PC-3 (cell line): Measurements from ENCODE around the gene SPRY4. TPM values are rescaled to one million over a fixed set of nuclear protein-coding genes. Genes with fewer than 3 reads are reported as not detected.

Experiments
- ATAC-seq: fragments of 200-7000 bp; cut with Tn5 transposase; 2 replicates; pipeline ENCODE4 v1.9.1; 2020; ENCODE audit warnings: mild to moderate bottlenecking, moderate library complexity
- Bru-seq: library from RNA; stranded (reverse); fragments of 400-500 nt; gene quantifications from one replicate; lab custom pipeline; 2021; lab: Mats Ljungman, UMichigan
- BruChase-seq, 2 experiments: library from RNA; stranded (reverse); fragments of 400-500 nt; gene quantifications; one replicate each; lab custom pipeline; 2021; lab: Mats Ljungman, UMichigan
- BruUV-seq: library from RNA; stranded (reverse); fragments of 400-500 nt; replicated peaks from 2 replicates; lab custom pipeline; 2021; lab: Mats Ljungman, UMichigan
- CTCF ChIA-PET: fragments of 300-600 bp; sonication (Branson Sonifier 250); formaldehyde crosslinking; loops from one replicate; lab custom pipeline; 2022; ENCODE audit warnings: antibody characterized with exemption; lab: Charles Lee
- POLR2A ChIA-PET: fragments of 300-600 bp; sonication (Branson Sonifier 250); formaldehyde crosslinking; loops from one replicate; lab custom pipeline; 2022; ENCODE audit warnings: antibody characterized with exemption; ENCODE audit not compliant: unreplicated experiment; lab: Charles Lee
- DNase-seq: peaks from one replicate; pipeline ENCODE4 v3.0.0-alpha.2; 2015
- H2AFZ ChIP-seq: fragments of 300-600 bp; sonication (generic); 2 replicates; pipeline ENCODE4 v1.6.0; 2016; ENCODE audit warnings: antibody characterized with exemption, low read length
- H3F3A ChIP-seq: fragments of 300-600 bp; sonication (generic); one replicate; pipeline ENCODE4 v1.6.0; 2017; ENCODE audit warnings: antibody characterized with exemption, low read length, control low read depth, mild to moderate bottlenecking; ENCODE audit not compliant: unreplicated experiment
- H3K27ac ChIP-seq: fragments of 300-600 bp; sonication (generic); 2 replicates; pipeline ENCODE4 v1.5.1; 2016; ENCODE audit warnings: mild to moderate bottlenecking, low read length
- H3K27me3 ChIP-seq: fragments of 300-600 bp; sonication (generic); 2 replicates; pipeline ENCODE4 v1.6.1; 2016; ENCODE audit warnings: low read length, mixed read lengths
- H3K36me3 ChIP-seq: fragments of 300-600 bp; sonication (generic); 2 replicates; pipeline ENCODE4 v1.6.1; 2016; ENCODE audit warnings: low read depth, mixed run types, low read length, mixed read lengths
- H3K4me1 ChIP-seq: fragments of 300-600 bp; sonication (generic); 2 replicates; pipeline ENCODE4 v1.5.1; 2016; ENCODE audit warnings: low read length; ENCODE audit not compliant: insufficient read depth
- H3K4me2 ChIP-seq: fragments of 300-600 bp; sonication (generic); 2 replicates; pipeline ENCODE4 v1.6.0; 2016; ENCODE audit warnings: low read length
- H3K4me3 ChIP-seq: fragments of 300-600 bp; sonication (generic); 2 replicates; pipeline ENCODE4 v1.5.1; 2016; ENCODE audit warnings: mild to moderate bottlenecking, low read length, mixed read lengths
- H3K79me2 ChIP-seq: fragments of 300-600 bp; sonication (generic); 2 replicates; pipeline ENCODE4 v1.6.1; 2017; ENCODE audit warnings: low read length, mixed read lengths
- H3K9ac ChIP-seq: fragments of 300-600 bp; sonication (generic); 2 replicates; pipeline ENCODE4 v1.6.0; 2016; ENCODE audit warnings: mild to moderate bottlenecking, low read length
- H3K9me2 ChIP-seq: fragments of 300-600 bp; sonication (generic); replicated peaks from 2 replicates; pipeline ENCODE4 v1.6.1; 2016; ENCODE audit warnings: mixed run types, low read length, mixed read lengths
- H3K9me3 ChIP-seq: fragments of 300-600 bp; sonication (generic); 2 replicates; pipeline ENCODE4 v1.6.1; 2016; ENCODE audit warnings: low read length, mixed read lengths
- H4K20me1 ChIP-seq: fragments of 300-600 bp; sonication (generic); 2 replicates; pipeline ENCODE4 v1.6.1; 2016; ENCODE audit warnings: low read length, mixed read lengths
- EZH2 ChIP-seq: fragments of 300-600 bp; sonication (generic); IDR thresholded peaks from one replicate; pipeline ENCODE4 v1.6.1; 2017; ENCODE audit warnings: antibody characterized with exemption, mild to moderate bottlenecking, low read length; ENCODE audit not compliant: unreplicated experiment
- EZH2phosphoT487 ChIP-seq: fragments of 300-600 bp; sonication (generic); IDR thresholded peaks from 2 replicates; pipeline ENCODE4 v1.6.1; 2018; ENCODE audit warnings: mild to moderate bottlenecking, antibody characterized with exemption, low read length, borderline replicate concordance
- intact Hi-C: fragments of 100-400 bp; cut with micrococcal nuclease; formaldehyde crosslinking; loops from 2 replicates; pipeline ENCODE4 v1.9.0; 2023
- long read RNA-seq: library from polyadenylated mRNA; unstranded; transcript quantifications from one replicate; pipeline ENCODE4 v2.0.0, GENCODE V29; 2021; ENCODE audit not compliant: unreplicated experiment
- total RNA-seq: library from RNA; depleted of rRNA; stranded (reverse); fragments of >200 nt; gene quantifications from 2 replicates; pipeline ENCODE4 v1.2.3, GENCODE V29; 2014; rRNA removed
- TF ChIP-seq, protein P1 (sequence below): fragments of 300-600 bp; sonication (generic); conservative IDR thresholded peaks from 2 replicates; pipeline ENCODE4 v1.5.1; 2017; ENCODE audit warnings: antibody characterized with exemption, low read depth, mild to moderate bottlenecking, low read length

The SPRY4 gene
- total RNA-seq (32.1 and 38.4 TPM in 2 replicates), Bru-seq, nascent RNA (percentile 100 among the genes with signal in this experiment), BruChase-seq, experiment 1, labeled RNA remaining after a 6-hour chase (percentile 97 among the genes with signal in this experiment), BruChase-seq, experiment 2, labeled RNA remaining after a 2-hour chase (percentile 100 among the genes with signal in this experiment)
- long read RNA-seq, full-length matches to known transcripts = 259 of 285 reads
- long read RNA-seq, partial matches to known transcripts = 0 of 285 reads
- long read RNA-seq, other reads (novel, unspliced or antisense) = 26 of 285 reads

DNA sequence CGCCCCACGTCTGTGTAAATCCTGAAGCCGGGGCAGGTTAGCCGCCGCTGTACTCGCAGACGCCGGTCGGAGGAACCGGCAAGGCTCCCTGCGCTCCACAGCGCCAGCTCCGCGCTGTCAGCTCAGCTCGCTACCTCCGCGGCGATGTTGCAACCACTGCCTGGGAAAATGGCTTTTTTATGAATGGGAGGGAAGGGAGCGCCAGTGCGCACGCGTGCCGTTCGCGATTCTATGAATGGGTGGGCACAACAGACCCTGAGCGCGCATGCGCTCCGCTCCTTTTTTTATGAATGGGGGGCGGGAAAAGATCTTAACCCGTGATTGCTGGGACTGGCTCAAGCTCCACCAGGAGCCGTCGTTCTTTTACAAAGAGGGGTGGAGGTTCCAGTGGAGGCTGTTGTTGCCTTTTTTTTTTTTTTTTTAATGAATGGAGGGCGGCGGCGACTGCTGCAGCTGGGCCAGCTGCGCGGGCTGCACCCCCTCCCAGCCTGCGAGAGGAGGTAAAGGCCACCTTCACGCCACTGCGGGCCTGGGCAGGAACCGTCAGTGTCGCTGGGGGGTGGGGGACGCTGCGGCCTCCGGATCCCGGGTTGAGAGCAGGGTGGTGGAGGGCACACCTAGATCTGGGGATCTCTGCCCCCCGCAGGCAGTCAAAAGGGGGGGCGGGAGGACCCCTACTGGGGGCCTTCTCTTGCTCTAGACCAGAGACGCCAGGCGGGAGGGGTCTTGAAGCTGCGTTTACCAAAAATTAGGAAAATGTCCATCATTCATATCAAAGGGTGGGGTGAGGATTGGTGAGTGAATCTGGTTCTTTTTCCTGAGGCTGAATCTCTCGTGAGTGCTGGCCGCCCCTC is at the start of gene SPRY4:
TSS of gene SPRY4 (minus strand) at position 151 of the 854 bp plus-strand sequence. CDS start 9,913 bp downstream, outside the sequence.
- peaks cover 3% of the 10 kb centered on the region; the same call in 1 of the 2 replicates for H3K36me3 ChIP-seq
- no peaks in the 10 kb centered on the region for H3K9me3 ChIP-seq
- no peaks in the 10 kb centered on the region for H3F3A ChIP-seq
- H3K4me1 ChIP-seq = peaks cover 45% of the 10 kb centered on the region
- no peaks in the 10 kb centered on the region for H3K27me3 ChIP-seq
- peak within 1 kb of the TSS; percentile 99 for H3K27ac ChIP-seq
- TF ChIP-seq, protein P1, sequence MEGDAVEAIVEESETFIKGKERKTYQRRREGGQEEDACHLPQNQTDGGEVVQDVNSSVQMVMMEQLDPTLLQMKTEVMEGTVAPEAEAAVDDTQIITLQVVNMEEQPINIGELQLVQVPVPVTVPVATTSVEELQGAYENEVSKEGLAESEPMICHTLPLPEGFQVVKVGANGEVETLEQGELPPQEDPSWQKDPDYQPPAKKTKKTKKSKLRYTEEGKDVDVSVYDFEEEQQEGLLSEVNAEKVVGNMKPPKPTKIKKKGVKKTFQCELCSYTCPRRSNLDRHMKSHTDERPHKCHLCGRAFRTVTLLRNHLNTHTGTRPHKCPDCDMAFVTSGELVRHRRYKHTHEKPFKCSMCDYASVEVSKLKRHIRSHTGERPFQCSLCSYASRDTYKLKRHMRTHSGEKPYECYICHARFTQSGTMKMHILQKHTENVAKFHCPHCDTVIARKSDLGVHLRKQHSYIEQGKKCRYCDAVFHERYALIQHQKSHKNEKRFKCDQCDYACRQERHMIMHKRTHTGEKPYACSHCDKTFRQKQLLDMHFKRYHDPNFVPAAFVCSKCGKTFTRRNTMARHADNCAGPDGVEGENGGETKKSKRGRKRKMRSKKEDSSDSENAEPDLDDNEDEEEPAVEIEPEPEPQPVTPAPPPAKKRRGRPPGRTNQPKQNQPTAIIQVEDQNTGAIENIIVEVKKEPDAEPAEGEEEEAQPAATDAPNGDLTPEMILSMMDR = 0 out of 2 replicates have a peak, but pooled peaks have one; percentile 1
- TF ChIP-seq EZH2 (no peak), EZH2phosphoT487 (no peak)
- peak within 1 kb of the TSS; percentile 99 for H3K9ac ChIP-seq
- no peaks in the 10 kb centered on the region for H3K9me2 ChIP-seq
- BruUV-seq = no TSS peak
- H4K20me1 ChIP-seq = peaks cover 38% of the 10 kb centered on the region
- peak; percentile 97 for DNase-seq
- peaks cover 63% of the 10 kb centered on the region for H3K79me2 ChIP-seq
- CTCF ChIA-PET = interaction anchor here (0.6 to 0.9 kb wide), 4 partner anchors 29 to 224 kb away, joined by 4 to 9 read pairs (median 6); no protein-coding TSS in a partner anchor
- peak; percentile 36 for ATAC-seq
- peak within 1 kb of the TSS; percentile 89 for H3K4me3 ChIP-seq
- POLR2A ChIA-PET = interaction anchor here (0.6 to 1.0 kb wide), 8 partner anchors 28 to 1152 kb away, joined by 3 to 16 read pairs (median 5); no protein-coding TSS in a partner anchor
- H3K4me2 ChIP-seq = peak within 1 kb of the TSS; percentile 100
- H2AFZ ChIP-seq = peak within 1 kb of the TSS; percentile 90
- intact Hi-C loops = loop anchor here (1.0 to 5.0 kb wide), 3 partner anchors 32 to 173 kb away; no protein-coding TSS in a partner anchor

DNA sequence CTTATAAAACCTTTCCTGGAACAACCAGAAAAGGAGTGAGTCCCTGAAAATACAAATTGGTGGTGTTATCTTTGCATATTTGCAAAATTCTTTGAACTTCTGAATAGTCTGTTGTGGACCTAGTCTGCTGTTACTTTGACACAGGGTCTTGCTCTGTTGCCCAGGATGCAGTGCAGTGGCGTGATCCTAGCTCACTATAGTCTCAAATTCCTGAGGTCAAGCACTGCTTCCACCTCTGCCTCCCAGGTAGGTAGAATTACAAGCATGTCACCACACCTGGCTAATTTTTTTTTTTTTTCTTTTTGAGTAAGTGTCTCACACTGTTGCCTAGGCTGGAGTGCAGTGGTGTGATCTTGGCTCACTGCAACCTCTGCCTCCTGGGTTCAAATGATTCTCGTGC is 43.7 kb upstream of the SPRY4 start:
- ATAC-seq = no peak
- BruUV-seq = no TSS peak
- POLR2A ChIA-PET = no interaction called here
- CTCF ChIA-PET = no interaction called here
- no peaks in the 10 kb centered on the region for H3K9me3 ChIP-seq
- no peak overlapping the region for H2AFZ ChIP-seq
- no peak overlapping the region for H3K27ac ChIP-seq
- H3K4me1 ChIP-seq = no peaks in the 10 kb centered on the region
- H3K79me2 ChIP-seq = no peaks in the 10 kb centered on the region
- no peak for TF ChIP-seq EZH2
- TF ChIP-seq EZH2phosphoT487 = no peak
- TF ChIP-seq, protein P1 = no peak
- H3K9ac ChIP-seq = no peak overlapping the region
- no peaks in the 10 kb centered on the region for H4K20me1 ChIP-seq
- no peaks in the 10 kb centered on the region for H3K36me3 ChIP-seq
- H3K4me2 ChIP-seq = no peak overlapping the region
- no peaks in the 10 kb centered on the region for H3K27me3 ChIP-seq
- H3F3A ChIP-seq = no peaks in the 10 kb centered on the region
- intact Hi-C loops = no loop called here
- no peak for DNase-seq
- H3K4me3 ChIP-seq = no peak overlapping the region
- H3K9me2 ChIP-seq = no peaks in the 10 kb centered on the region
